ENCODE measurements around the gene STRIP2. TPM values are rescaled to one million over a fixed set of nuclear protein-coding genes. Genes with fewer than 3 reads are reported as not detected.

STRIP2 gene
- total and polyA plus RNA-seq, 2 of the 13 experiments (the other 11 are each of a cell fraction or from before 2014, with no cell fraction given), result 3.9 to 8.2 TPM

- no peak for TF ChIP-seq ZNF607 (CRISPR knock-in tag; IDR thresholded peaks at IDR 0.05; ENCODE audit: borderline replicate concordance)
Observed at GRCh38 chr7:129412501-129412900, 21.7 kb upstream of the STRIP2 start (continued).

GRCh38 chr7:129417073-129417472, 17.2 kb upstream of the STRIP2 start:
- Histone ChIP-seq H3K36me3 (replicated peaks in 1 of 2; ENCODE audit: control insufficient read depth in 1 of 2, insufficient read depth in 2 of 2, low read length in 2 of 2) (peaks cover 2 to 3% of the 10 kb centered on the region in 2 experiments; a peak in 1 of 5 replicates), H4K20me1 (ENCODE audit: insufficient read depth, low read length) (no peaks in the 10 kb centered on the region), H3K4me1 (ENCODE audit: insufficient read depth, low read length) (no peaks in the 10 kb centered on the region), H3K27ac (ENCODE audit: extremely low read length, insufficient read depth, low read length) (no peak overlapping the region), H3K9ac (ENCODE audit: insufficient read depth, low read depth, low read length) (no peak overlapping the region), H3K79me2 (ENCODE audit: insufficient read depth, low read length) (no peaks in the 10 kb centered on the region), H3K27me3 (ENCODE audit: control insufficient read depth in 1 of 2, insufficient read depth in 2 of 2, low read length in 2 of 2) (no peaks in the 10 kb centered on the region), H2AFZ (ENCODE audit: low read length) (no peak overlapping the region), H3K4me2 (ENCODE audit: low read depth, low read length) (no peak overlapping the region), H3K4me3 (replicated peaks in 1 of 3; ENCODE audit: insufficient read depth in 1 of 3, low read depth in 2 of 3, low read length in 3 of 3) (no peak overlapping the region), H3K9me3 (ENCODE audit: low read length) (no peaks in the 10 kb centered on the region)
- ChIA-PET CTCF (ENCODE audit: low intra/inter-chr PET ratio, low total read pairs) (no interaction called here), POLR2A (no interaction called here)
- no peak for DNase-seq (ENCODE audit: low spot score)
- intact Hi-C loops (cut with micrococcal nuclease; ENCODE audit: unreplicated experiment), result no loop called here
- 93% methylated on average over 5 of the region's 5 CpGs for WGBS (ENCODE audit: low lambda C conversion rate)
- no TSS peak for BruUV-seq (replicated peaks)
- no peak for ATAC-seq
- in situ Hi-C loops (cut with HindIII; ENCODE audit: extremely low pct_ligation_motif_present, low pct_unique_long_range_greater_than_20kb), result no loop called here
- no peak for FAIRE-seq
- TF ChIP-seq ZNF550 (CRISPR knock-in tag; IDR thresholded peaks at IDR 0.05; ENCODE audit: borderline replicate concordance), result no peak
- TF ChIP-seq RNF219 (CRISPR knock-in tag; IDR thresholded peaks at IDR 0.05), result no peak
- no peak for TF ChIP-seq ZSCAN25 (CRISPR knock-in tag; IDR thresholded peaks at IDR 0.05)
- TF ChIP-seq ZNF292 (CRISPR knock-in tag; IDR thresholded peaks at IDR 0.05; ENCODE audit: borderline replicate concordance, low read depth), result no peak
- TF ChIP-seq MZF1 (CRISPR knock-in tag; IDR thresholded peaks at IDR 0.05; ENCODE audit: borderline replicate concordance), result no peak
- TF ChIP-seq FOXM1 (CRISPR knock-in tag; IDR thresholded peaks at IDR 0.05), result no peak
- no peak for TF ChIP-seq ZNF280D (CRISPR knock-in tag; IDR thresholded peaks at IDR 0.05)
- TF ChIP-seq HMGXB4 (CRISPR knock-in tag; IDR thresholded peaks at IDR 0.05; ENCODE audit: borderline replicate concordance in 1 of 2, low read depth in 1 of 2), result no peak
- TF ChIP-seq PRDM4 (CRISPR knock-in tag; IDR thresholded peaks at IDR 0.05; ENCODE audit: borderline replicate concordance), result no peak
- TF ChIP-seq ZNF256 (CRISPR knock-in tag; conservative IDR thresholded peaks at IDR 0.05), result no peak
- TF ChIP-seq ZNF761 (CRISPR knock-in tag; conservative IDR thresholded peaks at IDR 0.05), result no peak
- TF ChIP-seq ZSCAN29 (CRISPR knock-in tag; conservative IDR thresholded peaks at IDR 0.05), result no peak
